Loucy (cell line): ENCODE measurements around the gene TBC1D24.

Experiments
- H2AFZ ChIP-seq: fragments of 200-600 bp; sonication (generic); 2 replicates; pipeline ENCODE4 v1.6.0; 2016; ENCODE audit warnings: antibody characterized with exemption, mild to moderate bottlenecking, low read length, moderate library complexity
- H3F3A ChIP-seq: fragments of 200-600 bp; 2 replicates; pipeline ENCODE4 v1.6.0; 2016; ENCODE audit warnings: antibody characterized with exemption, low read depth, mild to moderate bottlenecking
- H3K27me3 ChIP-seq: fragments of 200-600 bp; sonication (generic); 2 replicates; pipeline ENCODE4 v1.6.1; 2014; ENCODE audit warnings: low read length, mild to moderate bottlenecking; ENCODE audit not compliant: insufficient read depth, poor library complexity, severe bottlenecking
- H3K36me3 ChIP-seq: fragments of 200-600 bp; sonication (generic); 2 replicates; pipeline ENCODE4 v1.6.1; 2016; ENCODE audit warnings: low read length; ENCODE audit not compliant: insufficient read depth
- H3K4me1 ChIP-seq: fragments of 200-600 bp; sonication (generic); 2 replicates; pipeline ENCODE4 v1.5.1; 2014; ENCODE audit warnings: low read length, mild to moderate bottlenecking; ENCODE audit not compliant: insufficient read depth, poor library complexity, severe bottlenecking
- H3K4me2 ChIP-seq: fragments of 200-600 bp; sonication (generic); 2 replicates; pipeline ENCODE4 v1.6.0; 2014; ENCODE audit warnings: antibody characterized with exemption, low read length, low read depth, mild to moderate bottlenecking; ENCODE audit not compliant: poor library complexity, severe bottlenecking
- H3K4me3 ChIP-seq: fragments of 200-600 bp; sonication (generic); 2 replicates; pipeline ENCODE4 v1.5.1; 2014; ENCODE audit warnings: low read length, mild to moderate bottlenecking, mixed read lengths; ENCODE audit not compliant: poor library complexity, severe bottlenecking
- H3K79me2 ChIP-seq: fragments of 200-600 bp; sonication (generic); 2 replicates; pipeline ENCODE4 v1.6.1; 2014; ENCODE audit warnings: low read length; ENCODE audit not compliant: insufficient read depth
- H3K9ac ChIP-seq: fragments of 200-600 bp; sonication (generic); 2 replicates; pipeline ENCODE4 v1.6.0; 2014; ENCODE audit warnings: mild to moderate bottlenecking, low read depth, low read length, moderate library complexity; ENCODE audit not compliant: poor library complexity, severe bottlenecking
- H3K9me2 ChIP-seq: fragments of 200-600 bp; sonication (generic); replicated peaks from 2 replicates; pipeline ENCODE4 v1.6.1; 2016; ENCODE audit warnings: low read depth, low read length, mixed read lengths
- H3K9me3 ChIP-seq: fragments of 200-600 bp; sonication (generic); 2 replicates; pipeline ENCODE4 v1.6.1; 2014; ENCODE audit warnings: mild to moderate bottlenecking, antibody characterized with exemption, low read length, low read depth; ENCODE audit not compliant: insufficient read depth
- H4K20me1 ChIP-seq: fragments of 200-600 bp; sonication (generic); 2 replicates; pipeline ENCODE4 v1.6.0; 2014; ENCODE audit warnings: antibody characterized with exemption, low read length, mild to moderate bottlenecking; ENCODE audit not compliant: insufficient read depth, poor library complexity, severe bottlenecking
- EZH2phosphoT487 ChIP-seq: fragments of 200-600 bp; IDR thresholded peaks from 2 replicates; pipeline ENCODE4 v1.6.1; 2018; ENCODE audit warnings: antibody characterized with exemption, mild to moderate bottlenecking, moderate library complexity, borderline replicate concordance
- TF ChIP-seq, protein P1 (sequence below): fragments of 200-600 bp; sonication (generic); conservative IDR thresholded peaks from 2 replicates; pipeline ENCODE4 v1.5.1; 2014; ENCODE audit warnings: mild to moderate bottlenecking, antibody characterized with exemption, low read length

TBC1D24 gene

DNA sequence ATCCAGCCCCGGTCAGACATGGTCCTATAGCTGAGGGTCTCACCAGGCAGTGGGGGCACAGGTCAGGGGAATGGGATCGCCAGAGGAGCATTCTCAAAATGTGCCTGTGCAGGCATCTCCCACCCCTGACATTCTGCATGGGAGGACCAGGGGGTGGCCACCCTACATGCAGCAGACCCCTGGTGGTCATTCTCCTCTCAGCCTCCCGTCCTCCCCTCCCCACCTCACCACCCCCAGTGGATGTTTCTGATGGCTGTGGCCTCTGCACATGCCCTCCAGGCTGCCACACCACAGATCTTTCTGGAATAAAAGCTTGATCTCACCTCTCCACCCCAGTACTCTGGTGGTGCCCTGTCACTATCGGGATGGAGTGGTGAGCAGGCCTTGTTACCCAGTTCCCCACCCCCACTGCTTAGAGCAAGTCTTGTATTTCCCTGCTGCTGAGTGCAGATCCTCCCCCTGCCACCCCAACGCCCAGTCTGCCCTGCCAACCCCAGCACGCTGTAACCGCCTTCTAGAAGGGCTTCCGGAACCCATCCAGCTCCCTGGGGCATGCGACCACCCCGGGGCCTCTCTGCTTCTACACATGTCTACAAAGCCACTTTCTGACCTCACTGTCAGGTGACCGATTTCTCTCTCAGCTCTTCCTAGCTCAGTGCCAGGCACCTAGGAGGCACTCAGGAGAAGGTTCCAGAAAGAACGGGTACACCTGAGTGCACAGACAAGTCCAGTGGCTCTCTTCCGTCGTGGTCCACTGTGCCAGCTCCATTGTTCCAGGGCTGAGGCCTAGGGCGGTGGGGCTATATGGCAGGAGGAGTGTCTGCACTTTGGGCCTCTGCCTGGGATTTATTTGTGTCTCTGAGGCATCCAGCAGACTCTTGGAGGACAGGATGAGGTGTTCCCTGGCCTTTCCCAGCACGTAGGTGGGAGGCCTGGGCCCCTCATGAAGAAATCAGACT is 9.3 kb downstream of the TBC1D24 start:
- H3K9ac ChIP-seq, result no peak overlapping the region
- H3F3A ChIP-seq, result no peaks in the 10 kb centered on the region
- TF ChIP-seq EZH2phosphoT487, result no peak
- TF ChIP-seq, protein P1, sequence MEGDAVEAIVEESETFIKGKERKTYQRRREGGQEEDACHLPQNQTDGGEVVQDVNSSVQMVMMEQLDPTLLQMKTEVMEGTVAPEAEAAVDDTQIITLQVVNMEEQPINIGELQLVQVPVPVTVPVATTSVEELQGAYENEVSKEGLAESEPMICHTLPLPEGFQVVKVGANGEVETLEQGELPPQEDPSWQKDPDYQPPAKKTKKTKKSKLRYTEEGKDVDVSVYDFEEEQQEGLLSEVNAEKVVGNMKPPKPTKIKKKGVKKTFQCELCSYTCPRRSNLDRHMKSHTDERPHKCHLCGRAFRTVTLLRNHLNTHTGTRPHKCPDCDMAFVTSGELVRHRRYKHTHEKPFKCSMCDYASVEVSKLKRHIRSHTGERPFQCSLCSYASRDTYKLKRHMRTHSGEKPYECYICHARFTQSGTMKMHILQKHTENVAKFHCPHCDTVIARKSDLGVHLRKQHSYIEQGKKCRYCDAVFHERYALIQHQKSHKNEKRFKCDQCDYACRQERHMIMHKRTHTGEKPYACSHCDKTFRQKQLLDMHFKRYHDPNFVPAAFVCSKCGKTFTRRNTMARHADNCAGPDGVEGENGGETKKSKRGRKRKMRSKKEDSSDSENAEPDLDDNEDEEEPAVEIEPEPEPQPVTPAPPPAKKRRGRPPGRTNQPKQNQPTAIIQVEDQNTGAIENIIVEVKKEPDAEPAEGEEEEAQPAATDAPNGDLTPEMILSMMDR, result no peak
- H3K9me2 ChIP-seq, result no peaks in the 10 kb centered on the region
- H3K36me3 ChIP-seq, result no peaks in the 10 kb centered on the region
- no peak overlapping the region for H2AFZ ChIP-seq
- H3K27me3 ChIP-seq, result no peaks in the 10 kb centered on the region
- H3K4me3 ChIP-seq, result no peak overlapping the region
- peaks cover 15% of the 10 kb centered on the region; the same call in 1 of the 2 replicates for H3K79me2 ChIP-seq
- peaks cover 3% of the 10 kb centered on the region for H4K20me1 ChIP-seq
- H3K9me3 ChIP-seq, result no peaks in the 10 kb centered on the region
- no peak overlapping the region for H3K4me2 ChIP-seq
- H3K4me1 ChIP-seq, result no peaks in the 10 kb centered on the region

DNA sequence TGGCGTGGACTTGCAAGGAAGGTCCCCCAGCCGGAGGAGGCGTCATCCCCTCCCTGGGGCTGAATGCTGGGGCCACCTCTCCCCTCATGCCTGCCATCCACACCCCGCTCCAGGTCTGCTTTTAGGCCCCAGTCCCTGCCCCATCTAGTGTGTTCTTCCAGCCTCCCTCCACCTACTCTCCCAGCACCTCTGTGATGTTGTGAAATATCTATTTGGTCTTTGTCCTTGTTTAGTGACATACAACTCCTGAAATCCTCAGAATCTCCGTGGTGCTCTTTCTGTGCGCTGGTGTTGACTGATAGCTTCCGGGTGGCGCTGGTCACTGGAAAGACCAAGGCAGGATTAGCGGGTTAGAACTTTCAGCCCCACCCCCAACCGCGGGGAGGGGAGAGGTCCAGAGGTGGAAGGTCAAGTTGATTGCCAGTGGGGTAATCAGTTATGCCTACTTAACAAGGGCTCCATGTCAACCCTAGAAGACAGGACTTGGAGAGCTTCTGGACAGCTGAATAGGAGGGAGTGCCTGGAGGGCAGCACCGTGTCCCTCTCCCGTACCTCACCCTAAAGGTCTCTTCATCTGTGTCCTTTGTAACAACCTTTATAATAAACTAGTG is 10.1 kb downstream of the TBC1D24 start:
- Histone ChIP-seq H3K9me2 (no peaks in the 10 kb centered on the region), H3K9ac (no peak overlapping the region), H3K9me3 (no peaks in the 10 kb centered on the region), H3K79me2 (peaks cover 20% of the 10 kb centered on the region; the same call in 1 of the 2 replicates), H4K20me1 (peaks cover 3% of the 10 kb centered on the region), H3K4me2 (no peak overlapping the region), H3K4me1 (no peaks in the 10 kb centered on the region), H3K4me3 (no peak overlapping the region), H3F3A (no peaks in the 10 kb centered on the region), H3K36me3 (no peaks in the 10 kb centered on the region), H3K27me3 (no peaks in the 10 kb centered on the region), H2AFZ (no peak overlapping the region)
- no peak for TF ChIP-seq EZH2phosphoT487
- TF ChIP-seq, protein P1, result no peak

DNA sequence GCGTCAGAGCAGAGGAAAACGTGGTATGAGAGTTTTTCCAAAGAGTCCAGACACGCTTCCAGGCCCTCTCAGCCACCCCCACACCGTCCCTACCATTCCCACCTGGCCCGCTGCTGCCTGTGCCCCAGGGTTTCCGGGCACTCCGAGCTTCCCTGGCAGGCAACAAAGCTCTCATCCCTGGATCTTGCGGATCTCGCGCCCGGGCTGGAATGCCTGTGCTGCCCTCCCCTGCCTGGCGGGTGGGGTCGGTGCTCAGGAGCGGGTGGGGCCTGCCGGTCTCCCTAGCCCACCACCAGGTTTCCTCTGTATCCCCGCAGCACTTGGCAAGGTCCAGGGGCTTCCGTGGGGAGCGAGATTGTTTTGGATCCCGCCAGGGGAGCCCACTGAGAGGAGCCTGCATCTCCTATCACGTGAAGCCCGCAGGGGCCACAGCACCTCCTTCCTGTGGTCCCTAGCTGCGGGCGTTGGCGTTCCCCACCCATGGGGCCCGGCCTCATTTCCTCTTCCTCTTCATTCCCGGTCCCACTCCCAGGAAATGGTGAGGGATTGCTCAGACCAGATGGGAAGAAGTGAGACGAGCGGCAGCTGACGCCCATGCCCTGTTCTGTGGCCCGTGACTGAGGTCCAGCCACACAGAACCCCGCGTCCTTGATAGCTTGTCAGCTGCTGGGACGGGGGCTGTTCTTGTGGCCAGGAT is 11.0 kb downstream of the TBC1D24 start:
- H3K79me2 ChIP-seq, result peaks cover 20% of the 10 kb centered on the region; the same call in 1 of the 2 replicates
- H3K9me3 ChIP-seq, result no peaks in the 10 kb centered on the region
- H3K36me3 ChIP-seq, result no peaks in the 10 kb centered on the region
- no peaks in the 10 kb centered on the region for H3K27me3 ChIP-seq
- no peaks in the 10 kb centered on the region for H3K4me1 ChIP-seq
- TF ChIP-seq EZH2phosphoT487, result no peak
- TF ChIP-seq, protein P1, result no peak
- no peak overlapping the region for H3K9ac ChIP-seq
- H3F3A ChIP-seq, result no peaks in the 10 kb centered on the region
- H3K9me2 ChIP-seq, result no peaks in the 10 kb centered on the region
- H2AFZ ChIP-seq, result no peak overlapping the region
- H3K4me2 ChIP-seq, result no peak overlapping the region
- peaks cover 3% of the 10 kb centered on the region for H4K20me1 ChIP-seq
- no peak overlapping the region for H3K4me3 ChIP-seq
